Thyroid gland (tissue), 4 donors: ENCODE data around the gene FAM83E. TPM values are rescaled to one million over a fixed set of nuclear protein-coding genes. Genes with fewer than 3 reads are reported as not detected.

Source experiments
- DNase-seq, 2 donors: peaks; one replicate each; pipeline ENCODE4 v3.0.0-alpha.2; 2019
- H3K27ac ChIP-seq, 3 donors: fragments of 200-600 bp; sonication (generic); 1 replicate in 2 of 3; 2 replicates in 1 of 3; pipeline ENCODE4 v1.5.1; 2016 to 2019; ENCODE audit warnings: mild to moderate bottlenecking in 1 of 3, moderate library complexity in 1 of 3
- H3K27me3 ChIP-seq: fragments of 200-600 bp; sonication (generic); one replicate; pipeline ENCODE4 v1.5.1; 2019
- H3K36me3 ChIP-seq, 2 donors: fragments of 200-600 bp; sonication (generic); one replicate each; pipeline ENCODE4 v1.5.1; 2016 to 2019
- H3K4me1 ChIP-seq, 2 donors: fragments of 200-600 bp; sonication (generic); one replicate each; pipeline ENCODE4 v1.5.1; 2017 to 2019
- H3K4me3 ChIP-seq, 3 donors: fragments of 200-600 bp; sonication (generic); replicated peaks in 1 of 3; 1 replicate in 2 of 3; 2 replicates in 1 of 3; pipeline ENCODE4 v1.5.1; 2016; ENCODE audit warnings: mild to moderate bottlenecking in 1 of 3
- H3K9me3 ChIP-seq: fragments of 200-600 bp; sonication (generic); one replicate; pipeline ENCODE4 v1.5.1; 2017
- CTCF ChIP-seq, 6 experiments: fragments of 200-600 bp in 3 of 6; fragments of 450-650 bp in 3 of 6; sonication (generic) in 3 of 6; IDR thresholded peaks; one replicate each; pipeline ENCODE4 v1.5.1; 2016 to 2019; ENCODE audit warnings: antibody characterized with exemption in 6 of 6, mild to moderate bottlenecking in 2 of 6, inconsistent platforms in 1 of 6, moderate library complexity in 1 of 6
- POLR2A ChIP-seq, 2 donors: fragments of 450-650 bp; IDR thresholded peaks; one replicate each; pipeline ENCODE4 v1.6.1; 2017; ENCODE audit warnings: antibody characterized with exemption in 2 of 2, mild to moderate bottlenecking in 2 of 2, moderate library complexity in 1 of 2
- WGBS, 2 donors: methylation state at CpG; one replicate each; pipeline ENCODE4 v1.1.5; 2017; 5-methylcytosine and 5-hydroxymethylcytosine counted together
- intact Hi-C: fragments of 100-400 bp; cut with DNase I; formaldehyde crosslinking; loops from one replicate; pipeline ENCODE4 v1.15.1; 2023
- total RNA-seq, 4 donors: library from RNA; depleted of rRNA; stranded (reverse); fragments of >200 nt; gene quantifications; one replicate each; pipeline ENCODE4 v1.2.3, GENCODE V29; 2016

Gene FAM83E
- total RNA-seq, 4 donors from 2014 or later = not detected

DNA sequence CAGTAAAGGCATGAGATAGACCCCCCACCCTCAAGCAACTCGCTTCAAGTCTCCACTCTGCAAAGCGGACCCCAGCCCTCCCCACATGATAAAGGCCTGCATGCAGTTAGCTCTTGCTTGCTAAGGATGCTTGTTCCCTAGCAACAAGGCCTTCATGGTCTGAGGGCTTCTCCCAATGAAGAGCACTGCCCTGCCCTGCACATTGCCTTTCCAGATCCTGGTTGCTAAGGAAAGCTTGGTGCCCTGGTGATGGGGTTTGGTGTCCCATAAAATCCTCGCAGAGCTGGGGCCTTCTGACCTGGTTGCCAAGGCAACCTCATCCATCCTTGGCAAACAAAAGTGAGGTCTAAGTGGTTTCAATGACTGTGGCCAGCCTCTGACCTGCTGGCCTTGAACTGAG is 16.3 kb upstream of the FAM83E start:
- Histone ChIP-seq H3K9me3 (no peaks in the 10 kb centered on the region), H3K36me3 (peaks cover under 1% of the 10 kb centered on the region in 2 donors), H3K27ac (peak overlapping the region; percentile 33 to 73 (median 56)), H3K4me1 (peaks cover 23 to 41% of the 10 kb centered on the region in 2 donors), H3K27me3 (no peaks in the 10 kb centered on the region), H3K4me3 (no peak overlapping the region)
- intact Hi-C loops = no loop called here
- WGBS, 2 donors = 67 to 70% methylated on average over 2 to 3 of the region's 3 CpGs
- TF ChIP-seq CTCF (IDR thresholded peaks at IDR 0.05) (no peak), POLR2A (IDR thresholded peaks at IDR 0.05) (no peak)
- no peak for DNase-seq

DNA sequence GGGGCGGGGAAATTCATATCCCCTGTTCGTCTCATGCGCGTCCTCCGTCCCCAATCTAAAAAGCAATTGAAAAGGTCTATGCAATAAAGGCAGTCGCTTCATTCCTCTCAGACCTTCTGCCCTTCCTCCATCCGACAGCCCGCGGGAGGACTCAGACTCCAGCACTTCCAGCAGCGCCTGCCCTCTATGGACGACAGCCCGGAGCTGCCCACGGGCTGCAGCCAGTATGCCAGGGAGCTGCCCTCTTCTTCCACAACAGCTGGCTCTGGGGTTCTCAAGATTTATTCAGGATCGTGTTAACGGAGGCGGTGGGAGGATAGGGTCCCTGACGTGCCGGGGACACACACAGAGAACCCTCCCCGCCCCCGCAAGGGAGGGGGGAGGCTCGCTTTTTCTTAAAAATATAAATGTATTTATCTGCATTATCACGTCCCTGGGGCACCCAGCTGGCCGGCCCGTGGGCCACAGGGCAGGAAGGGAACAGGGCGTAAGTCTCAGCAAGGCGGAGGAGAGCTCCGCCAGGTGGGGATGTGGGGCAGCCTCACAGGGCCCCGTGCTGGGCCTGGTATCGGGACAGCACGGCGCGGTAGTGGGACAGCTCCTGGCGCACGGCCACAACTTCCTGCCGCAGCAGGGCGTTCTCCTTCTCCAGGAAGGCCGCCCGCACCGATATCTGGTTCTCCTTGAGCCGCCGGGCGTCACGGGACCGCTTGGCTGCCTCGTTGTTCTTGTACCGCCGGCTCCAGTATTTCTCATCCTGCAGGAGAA is 15.6 kb upstream of the FAM83E start:
- Histone ChIP-seq H3K4me3 (no peak overlapping the region), H3K27me3 (no peaks in the 10 kb centered on the region), H3K9me3 (no peaks in the 10 kb centered on the region), H3K27ac (peak overlapping the region; percentile 56 to 73 (median 62)), H3K36me3 (peaks cover 4 to 5% of the 10 kb centered on the region in 2 donors), H3K4me1 (peaks cover 23 to 39% of the 10 kb centered on the region in 2 donors)
- TF ChIP-seq POLR2A (IDR thresholded peaks at IDR 0.05) = no peak
- TF ChIP-seq CTCF (IDR thresholded peaks at IDR 0.05) = no peak
- intact Hi-C loops = no loop called here
- DNase-seq = peak; percentile 36 to 42
- 61 to 66% methylated on average over 25 to 41 of the region's 47 CpGs for WGBS, 2 donors

- peak overlapping the region in 2 of 3 donors; percentile 13 to 73 for H3K27ac ChIP-seq
- no peaks in the 10 kb centered on the region for H3K27me3 ChIP-seq
- peak in 1 of 2 donors; percentile 16 for TF ChIP-seq POLR2A (IDR thresholded peaks at IDR 0.05)
- TF ChIP-seq CTCF (IDR thresholded peaks at IDR 0.05) = no peak
- no peak overlapping the region for H3K4me3 ChIP-seq
- intact Hi-C loops = no loop called here
- H3K9me3 ChIP-seq = no peaks in the 10 kb centered on the region
- H3K4me1 ChIP-seq = peaks cover 22 to 39% of the 10 kb centered on the region in 2 donors
- 63 to 72% methylated on average over 26 to 35 of the region's 48 CpGs for WGBS, 2 donors
- H3K36me3 ChIP-seq = peaks cover 4 to 5% of the 10 kb centered on the region in 2 donors
- peak; percentile 19 to 27 for DNase-seq
Measured at GRCh38 chr19:48629599-48630295, 14.9 kb upstream of the FAM83E start.

DNA sequence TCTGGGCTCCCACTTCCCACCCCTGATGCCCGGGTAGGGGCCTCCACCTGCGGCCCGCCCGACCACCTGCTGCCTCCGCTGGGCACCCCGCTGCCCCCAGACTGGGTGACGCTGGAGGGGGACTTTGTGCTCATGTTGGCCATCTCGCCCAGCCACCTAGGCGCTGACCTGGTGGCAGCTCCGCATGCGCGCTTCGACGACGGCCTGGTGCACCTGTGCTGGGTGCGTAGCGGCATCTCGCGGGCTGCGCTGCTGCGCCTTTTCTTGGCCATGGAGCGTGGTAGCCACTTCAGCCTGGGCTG is 14.4 kb upstream of the FAM83E start:
- H3K36me3 ChIP-seq = peaks cover 4 to 5% of the 10 kb centered on the region in 2 donors
- 88 to 92% methylated on average over 12 to 18 of the region's 22 CpGs for WGBS, 2 donors

More for the DNA sequence above, 14.4 kb upstream of the FAM83E start:
- Histone ChIP-seq H3K4me3 (no peak overlapping the region), H3K9me3 (no peaks in the 10 kb centered on the region), H3K27me3 (no peaks in the 10 kb centered on the region), H3K27ac (no peak overlapping the region), H3K4me1 (peaks cover 24 to 42% of the 10 kb centered on the region in 2 donors)
- no peak for TF ChIP-seq CTCF (IDR thresholded peaks at IDR 0.05)
- TF ChIP-seq POLR2A (IDR thresholded peaks at IDR 0.05) = no peak
- intact Hi-C loops = no loop called here
- DNase-seq = no peak
